ENCODE data around the gene MRTFA.

MRTFA gene

GRCh38 chr22:40434745-40435144 lies 201.8 kb downstream of the MRTFA start:
- TF ChIP-seq, protein P1, sequence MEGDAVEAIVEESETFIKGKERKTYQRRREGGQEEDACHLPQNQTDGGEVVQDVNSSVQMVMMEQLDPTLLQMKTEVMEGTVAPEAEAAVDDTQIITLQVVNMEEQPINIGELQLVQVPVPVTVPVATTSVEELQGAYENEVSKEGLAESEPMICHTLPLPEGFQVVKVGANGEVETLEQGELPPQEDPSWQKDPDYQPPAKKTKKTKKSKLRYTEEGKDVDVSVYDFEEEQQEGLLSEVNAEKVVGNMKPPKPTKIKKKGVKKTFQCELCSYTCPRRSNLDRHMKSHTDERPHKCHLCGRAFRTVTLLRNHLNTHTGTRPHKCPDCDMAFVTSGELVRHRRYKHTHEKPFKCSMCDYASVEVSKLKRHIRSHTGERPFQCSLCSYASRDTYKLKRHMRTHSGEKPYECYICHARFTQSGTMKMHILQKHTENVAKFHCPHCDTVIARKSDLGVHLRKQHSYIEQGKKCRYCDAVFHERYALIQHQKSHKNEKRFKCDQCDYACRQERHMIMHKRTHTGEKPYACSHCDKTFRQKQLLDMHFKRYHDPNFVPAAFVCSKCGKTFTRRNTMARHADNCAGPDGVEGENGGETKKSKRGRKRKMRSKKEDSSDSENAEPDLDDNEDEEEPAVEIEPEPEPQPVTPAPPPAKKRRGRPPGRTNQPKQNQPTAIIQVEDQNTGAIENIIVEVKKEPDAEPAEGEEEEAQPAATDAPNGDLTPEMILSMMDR (IDR thresholded peaks at IDR 0.05; ENCODE audit: low read depth, low read length, missing control alignments), result no peak
- no peak overlapping the region for H3K4me3 ChIP-seq (replicated peaks; ENCODE audit: low read depth, low read length)
- DNase-seq (ENCODE audit: extremely low read depth, low read depth), result no peak

- TF ChIP-seq, protein P1 (IDR thresholded peaks at IDR 0.05; ENCODE audit: low read depth, low read length, missing control alignments), result no peak
Observed at GRCh38 chr22:40434106-40434505, 202.4 kb downstream of the MRTFA start.

GRCh38 chr22:40433416-40434090 lies 203.0 kb downstream of the MRTFA start:
- DNase-seq (ENCODE audit: extremely low read depth, low read depth), result no peak
- TF ChIP-seq, protein P1 (IDR thresholded peaks at IDR 0.05; ENCODE audit: low read depth, low read length, missing control alignments), result no peak
- no peak overlapping the region for H3K4me3 ChIP-seq (replicated peaks; ENCODE audit: low read depth, low read length)

More at GRCh38 chr22:40434106-40434505, 202.4 kb downstream of the MRTFA start:
- DNase-seq (ENCODE audit: extremely low read depth, low read depth), result no peak
- no peak overlapping the region for H3K4me3 ChIP-seq (replicated peaks; ENCODE audit: low read depth, low read length)

DNA sequence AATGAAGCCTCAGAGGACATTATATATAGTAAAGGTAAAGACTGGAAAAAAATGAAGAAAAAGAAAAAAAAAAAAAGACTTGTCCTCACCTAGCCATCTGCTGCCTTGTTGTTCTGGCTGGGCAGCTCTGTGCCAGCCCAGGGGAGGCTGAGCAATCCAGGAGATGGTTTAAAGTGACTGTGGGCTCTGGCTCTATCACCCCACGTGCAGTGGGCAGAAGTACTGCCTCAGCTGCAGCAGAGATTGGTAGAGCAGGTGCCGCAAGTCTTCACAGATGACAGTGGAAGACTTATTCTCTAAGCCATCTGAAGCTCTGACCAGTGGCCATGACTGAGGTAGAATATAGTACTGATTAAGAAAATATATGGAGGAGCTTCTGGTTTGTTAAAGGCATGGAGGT lies 203.9 kb downstream of the MRTFA start:
- TF ChIP-seq, protein P1 (IDR thresholded peaks at IDR 0.05; ENCODE audit: low read depth, low read length, missing control alignments), result no peak
- DNase-seq (ENCODE audit: extremely low read depth, low read depth), result no peak
- H3K4me3 ChIP-seq (replicated peaks; ENCODE audit: low read depth, low read length), result no peak overlapping the region

- H3K4me3 ChIP-seq (replicated peaks; ENCODE audit: low read depth, low read length), result no peak overlapping the region
- DNase-seq (ENCODE audit: extremely low read depth, low read depth), result no peak
- TF ChIP-seq, protein P1 (IDR thresholded peaks at IDR 0.05; ENCODE audit: low read depth, low read length, missing control alignments), result no peak
Observed at GRCh38 chr22:40432157-40432556, 204.4 kb downstream of the MRTFA start.

- no peak overlapping the region for H3K4me3 ChIP-seq (replicated peaks; ENCODE audit: low read depth, low read length)
- TF ChIP-seq, protein P1 (IDR thresholded peaks at IDR 0.05; ENCODE audit: low read depth, low read length, missing control alignments), result no peak
- DNase-seq (ENCODE audit: extremely low read depth, low read depth), result no peak
Observed at GRCh38 chr22:40430991-40431390, 205.5 kb downstream of the MRTFA start.

DNA sequence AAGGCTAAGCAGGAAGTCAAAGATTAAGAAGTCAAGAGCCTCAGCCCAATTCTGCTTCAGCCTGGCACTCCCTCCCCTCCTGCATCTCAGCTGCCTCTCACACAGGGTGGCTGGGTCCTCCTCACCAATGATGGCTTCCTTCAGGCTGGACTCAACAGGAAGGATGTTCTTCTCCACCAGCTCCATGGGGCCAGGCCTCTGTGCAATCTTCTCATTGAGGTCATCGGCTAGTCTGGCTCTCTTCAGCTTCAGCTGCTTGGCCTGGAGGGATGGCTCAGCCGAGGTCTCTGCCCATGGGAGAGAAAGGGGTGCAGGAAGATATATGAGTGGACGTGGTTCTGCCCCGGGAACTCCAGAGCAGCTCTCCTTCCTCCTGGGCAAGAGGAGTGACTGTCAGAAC lies 207.0 kb downstream of the MRTFA start:
- TF ChIP-seq, protein P1 (IDR thresholded peaks at IDR 0.05; ENCODE audit: low read depth, low read length, missing control alignments), result no peak
- H3K4me3 ChIP-seq (replicated peaks; ENCODE audit: low read depth, low read length), result no peak overlapping the region
- DNase-seq (ENCODE audit: extremely low read depth, low read depth), result no peak

Data from HFF-Myc (cell line).